Testis (tissue), 3 donors: Measurements from ENCODE around the gene CTDSPL. TPM values are rescaled to one million over a fixed set of nuclear protein-coding genes. Genes with fewer than 3 reads are reported as not detected.

Experiments
- DNase-seq: peaks from one replicate; pipeline ENCODE4 v3.0.0-alpha.2; 2019
- H3K27ac ChIP-seq, 2 donors: fragments of 200-600 bp; sonication (generic); one replicate each; pipeline ENCODE4 v1.5.1; 2019
- H3K27me3 ChIP-seq: fragments of 200-600 bp; sonication (generic); one replicate; pipeline ENCODE4 v1.5.1; 2019
- H3K36me3 ChIP-seq: fragments of 200-600 bp; sonication (generic); one replicate; pipeline ENCODE4 v1.5.1; 2017; ENCODE audit warnings: low read depth; ENCODE audit errors: missing control alignments
- H3K4me1 ChIP-seq: fragments of 200-600 bp; sonication (generic); one replicate; pipeline ENCODE4 v1.5.1; 2019
- H3K4me3 ChIP-seq, 2 donors: fragments of 200-600 bp; sonication (generic); one replicate each; pipeline ENCODE4 v1.5.1; 2017 to 2019
- H3K9me3 ChIP-seq: fragments of 200-600 bp; sonication (generic); one replicate; pipeline ENCODE4 v1.5.1; 2017
- POLR2A ChIP-seq: fragments of 450-650 bp; IDR thresholded peaks from one replicate; pipeline ENCODE4 v1.6.1; 2017; ENCODE audit warnings: antibody characterized with exemption, mild to moderate bottlenecking, moderate library complexity
- WGBS, 2 donors: methylation state at CpG; one replicate each; pipeline ENCODE4 v1.1.5; 2018; 5-methylcytosine and 5-hydroxymethylcytosine counted together
- intact Hi-C: fragments of 100-400 bp; cut with DNase I; formaldehyde crosslinking; loops from one replicate; pipeline ENCODE4 v1.15.1; 2023; ENCODE audit warnings: low total_unique reads
- polyA plus RNA-seq: library from polyadenylated mRNA; stranded (reverse); fragments of 350-450 nt; fragmentation: Illumina TruSeq; extraction: RNeasy Lipid Tissue Mini Kit (QIAGEN cat#74804); gene quantifications from one replicate; pipeline ENCODE4 v1.2.3, GENCODE V29; 2014; ENCODE audit warnings: low read depth, low replicate concordance; ENCODE audit not compliant: insufficient read depth
- total RNA-seq, 2 donors: library from RNA; depleted of rRNA; stranded (reverse); fragments of >200 nt; gene quantifications; one replicate each; pipeline ENCODE4 v1.2.3, GENCODE V29; 2016
- TF ChIP-seq, protein P1 (sequence below), 3 experiments: fragments of 450-650 bp in 2 of 3; fragments of 200-600 bp in 1 of 3; sonication (generic) in 1 of 3; IDR thresholded peaks; one replicate each; pipeline ENCODE4 v1.5.1; 2016 to 2019; ENCODE audit warnings: antibody characterized with exemption in 3 of 3, mild to moderate bottlenecking in 2 of 3, moderate library complexity in 1 of 3

CTDSPL gene
- total and polyA plus RNA-seq, 3 donors from 2014 or later = 24.4 to 43.0 (median 32.4) TPM

DNA sequence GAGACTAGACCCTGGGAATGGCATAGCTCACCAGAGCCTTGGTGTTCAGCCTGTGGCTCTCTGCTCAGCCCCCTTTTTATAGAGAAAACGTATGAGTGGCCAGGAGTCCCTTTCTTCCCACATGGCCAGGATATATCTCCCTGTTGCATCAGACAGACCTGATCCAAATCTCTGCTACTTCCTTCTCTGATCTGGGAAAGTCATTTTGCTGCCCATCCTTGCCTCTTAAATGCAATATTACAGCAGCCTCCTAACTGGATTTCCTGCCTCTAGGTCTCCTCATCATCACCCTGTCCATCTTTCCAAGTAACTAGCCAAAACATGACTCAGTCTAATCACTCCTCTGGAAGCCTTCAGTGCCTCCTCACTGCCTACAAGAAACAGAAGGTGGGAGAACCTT is 42.9 kb downstream of the CTDSPL start:
- H3K36me3 ChIP-seq = no peaks in the 10 kb centered on the region
- DNase-seq = no peak
- intact Hi-C loops = no loop called here
- no peak overlapping the region for H3K4me3 ChIP-seq
- H3K4me1 ChIP-seq = peaks cover 37% of the 10 kb centered on the region
- WGBS, 2 donors = 27 to 50% methylated on average over 1 of the region's 1 CpG
- TF ChIP-seq, protein P1, sequence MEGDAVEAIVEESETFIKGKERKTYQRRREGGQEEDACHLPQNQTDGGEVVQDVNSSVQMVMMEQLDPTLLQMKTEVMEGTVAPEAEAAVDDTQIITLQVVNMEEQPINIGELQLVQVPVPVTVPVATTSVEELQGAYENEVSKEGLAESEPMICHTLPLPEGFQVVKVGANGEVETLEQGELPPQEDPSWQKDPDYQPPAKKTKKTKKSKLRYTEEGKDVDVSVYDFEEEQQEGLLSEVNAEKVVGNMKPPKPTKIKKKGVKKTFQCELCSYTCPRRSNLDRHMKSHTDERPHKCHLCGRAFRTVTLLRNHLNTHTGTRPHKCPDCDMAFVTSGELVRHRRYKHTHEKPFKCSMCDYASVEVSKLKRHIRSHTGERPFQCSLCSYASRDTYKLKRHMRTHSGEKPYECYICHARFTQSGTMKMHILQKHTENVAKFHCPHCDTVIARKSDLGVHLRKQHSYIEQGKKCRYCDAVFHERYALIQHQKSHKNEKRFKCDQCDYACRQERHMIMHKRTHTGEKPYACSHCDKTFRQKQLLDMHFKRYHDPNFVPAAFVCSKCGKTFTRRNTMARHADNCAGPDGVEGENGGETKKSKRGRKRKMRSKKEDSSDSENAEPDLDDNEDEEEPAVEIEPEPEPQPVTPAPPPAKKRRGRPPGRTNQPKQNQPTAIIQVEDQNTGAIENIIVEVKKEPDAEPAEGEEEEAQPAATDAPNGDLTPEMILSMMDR (IDR thresholded peaks at IDR 0.05) = no peak
- no peak for TF ChIP-seq POLR2A
- H3K27me3 ChIP-seq = no peaks in the 10 kb centered on the region
- no peak overlapping the region for H3K27ac ChIP-seq
- no peaks in the 10 kb centered on the region for H3K9me3 ChIP-seq

DNA sequence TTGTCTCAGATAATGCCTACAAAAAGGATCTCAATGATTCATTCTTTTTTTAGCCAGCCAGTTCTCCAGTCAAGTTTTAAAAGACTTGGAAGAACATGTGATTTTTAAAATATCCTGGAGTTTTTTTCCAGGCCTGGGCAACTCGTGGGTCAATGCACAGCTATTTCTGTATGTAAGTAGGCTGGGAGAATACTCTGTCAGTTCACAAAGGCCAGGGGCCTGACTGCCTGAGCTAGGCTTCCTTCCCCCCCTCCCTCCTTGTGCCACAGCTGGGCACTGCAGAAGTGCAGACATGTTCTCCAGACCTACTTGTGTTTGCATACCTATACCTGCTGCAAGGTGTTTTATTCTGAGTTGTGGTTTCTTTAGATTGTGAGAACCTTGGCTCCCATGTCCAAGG is 43.7 kb downstream of the CTDSPL start:
- H3K4me1 ChIP-seq = peaks cover 37% of the 10 kb centered on the region
- no peaks in the 10 kb centered on the region for H3K36me3 ChIP-seq
- H3K9me3 ChIP-seq = no peaks in the 10 kb centered on the region
- no peaks in the 10 kb centered on the region for H3K27me3 ChIP-seq
- intact Hi-C loops = no loop called here
- TF ChIP-seq POLR2A = no peak
- TF ChIP-seq, protein P1 (IDR thresholded peaks at IDR 0.05) = no peak
- H3K4me3 ChIP-seq = no peak overlapping the region
- H3K27ac ChIP-seq = no peak overlapping the region
- no peak for DNase-seq
- WGBS, 2 donors = 20 to 30% methylated on average over 1 of the region's 1 CpG

DNA sequence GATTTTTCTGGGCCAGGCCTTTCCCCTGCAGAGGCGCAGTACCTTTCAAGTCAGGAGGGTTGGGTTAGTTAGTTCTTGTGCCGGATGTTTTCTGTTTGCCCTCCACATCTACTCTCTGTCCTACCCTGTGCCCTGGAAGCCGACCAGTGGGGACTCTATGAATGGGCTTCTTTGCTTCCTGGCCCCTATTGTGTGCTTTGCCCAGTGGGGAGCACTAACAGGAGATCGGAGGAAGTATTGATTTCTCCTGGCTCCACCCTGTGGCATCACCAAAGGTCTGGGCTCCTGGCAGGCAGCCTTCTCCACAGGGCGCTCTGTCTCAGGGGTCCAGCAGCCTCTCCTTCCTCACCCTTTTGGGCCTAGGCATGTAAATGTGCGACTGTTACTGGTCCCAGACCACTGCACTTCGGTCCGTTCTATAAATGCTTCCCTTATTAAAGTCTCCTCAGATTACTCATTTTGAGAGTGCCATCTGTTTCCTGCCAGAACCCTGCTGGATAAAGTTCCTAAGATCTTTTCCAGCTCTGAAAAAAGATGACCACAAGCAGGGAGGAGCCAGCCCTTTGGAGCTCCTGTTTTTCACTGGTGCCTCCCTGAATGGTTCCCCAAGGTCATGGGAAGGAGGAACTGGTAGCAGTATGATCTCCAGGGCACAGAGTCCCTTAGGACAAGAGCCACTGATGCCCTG is 44.5 kb downstream of the CTDSPL start:
- no peak for TF ChIP-seq POLR2A
- TF ChIP-seq, protein P1 (IDR thresholded peaks at IDR 0.05) = no peak
- no peak overlapping the region for H3K4me3 ChIP-seq
- no peaks in the 10 kb centered on the region for H3K36me3 ChIP-seq
- WGBS, 2 donors = 66 to 67% methylated on average over 8 of the region's 8 CpGs
- peaks cover 42% of the 10 kb centered on the region for H3K4me1 ChIP-seq
- peak overlapping the region; percentile 26 to 32 for H3K27ac ChIP-seq
- no peaks in the 10 kb centered on the region for H3K27me3 ChIP-seq
- DNase-seq = peak; percentile 41
- intact Hi-C loops = no loop called here
- no peaks in the 10 kb centered on the region for H3K9me3 ChIP-seq

DNA sequence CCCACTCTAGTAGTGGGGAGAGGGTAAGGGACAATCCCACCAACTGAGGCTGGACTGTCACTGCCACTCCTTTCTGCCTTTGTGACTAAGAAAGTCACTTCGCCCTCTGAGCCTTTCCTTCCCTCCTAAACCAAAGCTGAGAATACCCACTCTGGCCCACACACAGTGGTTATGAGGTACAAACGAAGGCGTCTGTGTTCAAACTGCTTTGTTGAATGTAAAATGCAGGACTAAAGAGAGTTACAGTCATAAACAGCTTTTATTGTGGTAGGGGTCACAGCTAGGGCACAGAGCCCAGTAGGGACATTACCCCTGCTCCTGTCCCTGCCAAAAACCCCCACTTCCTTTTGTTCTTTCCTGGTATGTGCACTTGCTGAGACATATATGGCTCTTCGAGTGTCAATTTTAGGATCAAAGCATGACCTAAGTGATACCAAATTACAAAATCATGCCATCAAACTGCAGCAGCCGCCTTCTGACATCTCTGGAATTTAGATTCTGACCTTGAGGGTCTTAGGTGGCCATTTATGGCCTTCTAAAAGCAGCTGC is 45.1 kb downstream of the CTDSPL start:
- Histone ChIP-seq H3K4me1 (peaks cover 44% of the 10 kb centered on the region), H3K27me3 (no peaks in the 10 kb centered on the region), H3K9me3 (no peaks in the 10 kb centered on the region), H3K27ac (peak overlapping the region; percentile 26 to 32), H3K4me3 (no peak overlapping the region), H3K36me3 (no peaks in the 10 kb centered on the region)
- no peak for TF ChIP-seq POLR2A
- TF ChIP-seq, protein P1 (IDR thresholded peaks at IDR 0.05) = no peak
- DNase-seq = no peak
- intact Hi-C loops = no loop called here
- WGBS, 2 donors = 58 to 66% methylated on average over 5 of the region's 5 CpGs

DNA sequence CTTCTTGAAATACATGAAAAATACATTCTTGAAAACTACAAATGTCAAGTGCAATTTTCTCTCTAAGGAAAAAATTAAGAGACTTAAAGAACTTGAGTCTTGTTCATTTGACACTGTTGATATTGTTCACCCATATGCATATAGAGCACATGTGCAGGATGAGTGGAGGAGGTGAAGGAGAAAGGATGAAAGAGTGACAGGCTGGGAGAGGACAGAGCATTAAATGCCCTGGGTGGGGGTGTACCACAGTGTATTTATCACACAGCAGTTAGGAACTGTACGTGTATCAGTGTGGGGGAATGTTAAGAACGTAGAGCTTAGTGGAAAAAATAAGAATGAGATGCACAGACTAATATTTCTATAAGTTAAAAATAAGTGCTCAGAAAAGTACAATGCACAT is 45.7 kb downstream of the CTDSPL start:
- 41 to 50% methylated on average over 2 of the region's 2 CpGs for WGBS, 2 donors
- Histone ChIP-seq H3K27ac (no peak overlapping the region), H3K4me3 (no peak overlapping the region), H3K9me3 (no peaks in the 10 kb centered on the region), H3K27me3 (no peaks in the 10 kb centered on the region), H3K36me3 (no peaks in the 10 kb centered on the region), H3K4me1 (peaks cover 44% of the 10 kb centered on the region)
- intact Hi-C loops = no loop called here
- no peak for TF ChIP-seq POLR2A
- TF ChIP-seq, protein P1 (IDR thresholded peaks at IDR 0.05) = no peak
- DNase-seq = no peak
